ENCODE measurements around the gene PFDN5.

DNA sequence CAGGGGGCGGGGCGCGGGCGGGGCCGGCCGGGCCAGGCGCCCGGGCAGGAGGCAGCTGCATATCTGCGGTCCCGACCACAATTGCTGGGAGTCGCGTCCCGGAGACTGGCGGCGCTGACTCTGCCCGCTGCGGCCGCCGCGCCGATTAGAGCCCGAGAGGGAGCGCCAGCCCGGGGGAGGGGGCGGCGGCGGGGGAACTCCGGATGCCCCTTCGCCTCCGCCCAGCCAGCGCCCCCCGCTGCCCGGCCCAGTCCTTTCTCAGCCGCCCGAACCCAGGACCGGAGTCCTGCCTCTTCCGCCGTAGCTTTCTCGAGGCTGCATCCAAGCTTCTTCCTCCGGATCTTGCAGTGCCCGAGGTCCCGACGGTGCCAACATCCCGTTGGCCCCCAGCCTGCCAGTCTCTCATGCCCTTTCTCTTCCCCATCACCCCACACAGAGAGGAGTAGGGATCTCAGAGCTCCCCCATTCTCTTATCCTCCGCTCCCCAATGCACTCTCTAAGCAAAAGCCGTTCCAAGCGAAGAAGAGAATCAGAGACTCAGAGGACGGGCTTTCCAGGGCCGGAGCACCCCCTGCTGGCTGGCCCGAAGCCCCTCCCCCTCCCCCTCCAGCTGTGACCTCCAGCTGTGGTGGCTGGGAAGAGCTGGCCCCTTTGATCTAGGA, 49.6 kb downstream of the PFDN5 start:
- TF ChIP-seq POLR2A (IDR thresholded peaks at IDR 0.05; ENCODE audit: low read depth, low read length) = no peak
- no peak for TF ChIP-seq POLR2AphosphoS5 (IDR thresholded peaks at IDR 0.05; ENCODE audit: low read depth, low read length)
- no peak for TF ChIP-seq PAX5 (IDR thresholded peaks at IDR 0.05; ENCODE audit: insufficient read depth, low read length, severe bottlenecking)
- TF ChIP-seq TAF1 (IDR thresholded peaks at IDR 0.05; ENCODE audit: low read depth, low read length) = no peak
- TF ChIP-seq SPI1 (IDR thresholded peaks at IDR 0.05; ENCODE audit: low read depth, low read length) = no peak
- no peak for TF ChIP-seq POU2F2 (IDR thresholded peaks at IDR 0.05; ENCODE audit: low read depth, low read length)

All from GM12891 (cell line).